ENCODE measurements around the gene HOXC13. TPM values are rescaled to one million over a fixed set of nuclear protein-coding genes. Genes with fewer than 3 reads are reported as not detected.

Gene HOXC13
- total RNA-seq, 1 donor from 2014 or later: not detected

- H3K27me3 Mint-ChIP-seq: peaks cover 100% of the 10 kb centered on the region
- H3K4me3 Mint-ChIP-seq: no peak overlapping the region
- no peak overlapping the region for H3K27ac Mint-ChIP-seq
- DNase-seq (ENCODE audit: extremely low spot score, unreplicated experiment): no peak
- H3K9me3 Mint-ChIP-seq: no peaks in the 10 kb centered on the region
- H3K36me3 Mint-ChIP-seq: no peaks in the 10 kb centered on the region
- no peak for TF ChIP-seq CTCF (conservative IDR thresholded peaks at IDR 0.05)
- H3K4me1 Mint-ChIP-seq (ENCODE audit: unreplicated experiment): no peaks in the 10 kb centered on the region
These were observed 10.3 kb downstream of the HOXC13 start for GRCh38 chr12:53948650-53949593.

- DNase-seq (ENCODE audit: extremely low spot score, unreplicated experiment): no peak
- no peaks in the 10 kb centered on the region for H3K4me1 Mint-ChIP-seq (ENCODE audit: unreplicated experiment)
- no peaks in the 10 kb centered on the region for H3K36me3 Mint-ChIP-seq
- no peak overlapping the region for H3K27ac Mint-ChIP-seq
- no peak overlapping the region for H3K4me3 Mint-ChIP-seq
- TF ChIP-seq CTCF (conservative IDR thresholded peaks at IDR 0.05): no peak
- H3K9me3 Mint-ChIP-seq: no peaks in the 10 kb centered on the region
- peaks cover 100% of the 10 kb centered on the region for H3K27me3 Mint-ChIP-seq
These were observed 11.2 kb downstream of the HOXC13 start for GRCh38 chr12:53949631-53950436.

- peaks cover 98% of the 10 kb centered on the region for H3K27me3 Mint-ChIP-seq
- H3K27ac Mint-ChIP-seq: no peak overlapping the region
- H3K4me3 Mint-ChIP-seq: no peak overlapping the region
- no peak for DNase-seq (ENCODE audit: extremely low spot score, unreplicated experiment)
- no peaks in the 10 kb centered on the region for H3K36me3 Mint-ChIP-seq
- no peaks in the 10 kb centered on the region for H3K9me3 Mint-ChIP-seq
- no peak for TF ChIP-seq CTCF (conservative IDR thresholded peaks at IDR 0.05)
- no peaks in the 10 kb centered on the region for H3K4me1 Mint-ChIP-seq (ENCODE audit: unreplicated experiment)
These were observed 11.8 kb downstream of the HOXC13 start for GRCh38 chr12:53950437-53950773.

- Mint-ChIP-seq H3K4me3 (no peak overlapping the region), H3K27ac (no peak overlapping the region), H3K36me3 (no peaks in the 10 kb centered on the region), H3K9me3 (no peaks in the 10 kb centered on the region), H3K4me1 (ENCODE audit: unreplicated experiment) (no peaks in the 10 kb centered on the region), H3K27me3 (peaks cover 98% of the 10 kb centered on the region)
- no peak for TF ChIP-seq CTCF (conservative IDR thresholded peaks at IDR 0.05)
- DNase-seq (ENCODE audit: extremely low spot score, unreplicated experiment): no peak
These were observed 12.4 kb downstream of the HOXC13 start for GRCh38 chr12:53950789-53951576.

GRCh38 chr12:53951577-53952334 is 13.1 kb downstream of the HOXC13 start:
- Mint-ChIP-seq H3K27me3 (peaks cover 98% of the 10 kb centered on the region), H3K27ac (no peak overlapping the region), H3K9me3 (no peaks in the 10 kb centered on the region), H3K4me1 (ENCODE audit: unreplicated experiment) (no peaks in the 10 kb centered on the region), H3K36me3 (no peaks in the 10 kb centered on the region), H3K4me3 (no peak overlapping the region)
- no peak for TF ChIP-seq CTCF (conservative IDR thresholded peaks at IDR 0.05)
- DNase-seq (ENCODE audit: extremely low spot score, unreplicated experiment): no peak
